Measurements from ENCODE around the gene ZBTB17. TPM values are rescaled to one million over a fixed set of nuclear protein-coding genes. Genes with fewer than 3 reads are reported as not detected.

The ZBTB17 gene
- total and polyA plus RNA-seq, 12 donors: 8.0 to 172 (median 33.7) TPM

- no peak overlapping the region for H3K4me3 ChIP-seq
These were observed 36.5 kb downstream of the ZBTB17 start for GRCh38 chr1:15939181-15940109.

GRCh38 chr1:15938628-15939161, 37.2 kb downstream of the ZBTB17 start:
- intact Hi-C loops (cut with DNase I): no loop called here
- DNase-seq: peak in 3 of 7 donors; percentile 26 to 56 (median 33)
- Histone ChIP-seq H3K36me3 (replicated peaks in 1 of 2) (peaks cover 0 to 82% of the 10 kb centered on the region in 2 donors), H3K4me1 (replicated peaks in 1 of 2) (peaks cover 8 to 24% of the 10 kb centered on the region in 2 donors), H3K4me3 (no peak overlapping the region), H3K27ac (peak overlapping the region in 4 of 5 donors; percentile 17 to 80 (median 68)), H3K27me3 (no peaks in the 10 kb centered on the region), H3K9me3 (replicated peaks in 1 of 3) (no peaks in the 10 kb centered on the region)
- WGBS, 4 donors: 74 to 91% (median 86%) methylated on average over 4 to 8 of the region's 8 CpGs
- TF ChIP-seq CTCF (IDR thresholded peaks at IDR 0.05): no peak
- TF ChIP-seq POLR2A (IDR thresholded peaks at IDR 0.05): no peak

More at GRCh38 chr1:15939181-15940109, 36.5 kb downstream of the ZBTB17 start:
- intact Hi-C loops (cut with DNase I): no loop called here
- H3K27me3 ChIP-seq: no peaks in the 10 kb centered on the region
- TF ChIP-seq CTCF (IDR thresholded peaks at IDR 0.05) (no peak), POLR2A (IDR thresholded peaks at IDR 0.05) (peak in 1 of 2 donors; percentile 52)
- H3K9me3 ChIP-seq (replicated peaks in 1 of 3): no peaks in the 10 kb centered on the region
- peak overlapping the region; percentile 17 to 80 (median 60) for H3K27ac ChIP-seq
- WGBS, 4 donors: 33 to 41% (median 38%) methylated on average over 14 to 17 of the region's 17 CpGs
- H3K36me3 ChIP-seq (replicated peaks in 1 of 2): peaks cover 0 to 82% of the 10 kb centered on the region in 2 donors
- peak; percentile 55 to 89 (median 77) for DNase-seq
- peaks cover 8 to 24% of the 10 kb centered on the region in 2 donors for H3K4me1 ChIP-seq (replicated peaks in 1 of 2)

- TF ChIP-seq POLR2A (IDR thresholded peaks at IDR 0.05): no peak
- TF ChIP-seq CTCF (IDR thresholded peaks at IDR 0.05): no peak
- H3K27me3 ChIP-seq: no peaks in the 10 kb centered on the region
- H3K9me3 ChIP-seq (replicated peaks in 1 of 3): no peaks in the 10 kb centered on the region
- WGBS, 4 donors: 77 to 83% (median 80%) methylated on average over 8 to 14 of the region's 14 CpGs
- H3K27ac ChIP-seq: peak overlapping the region in 2 of 5 donors; percentile 56 to 76
- peak in 1 of 7 donors; percentile 56 for DNase-seq
- no peak overlapping the region for H3K4me3 ChIP-seq
- H3K36me3 ChIP-seq (replicated peaks in 1 of 2): peaks cover 0 to 82% of the 10 kb centered on the region in 2 donors
- H3K4me1 ChIP-seq (replicated peaks in 1 of 2): peaks cover 8 to 24% of the 10 kb centered on the region in 2 donors
- intact Hi-C loops (cut with DNase I): no loop called here
These were observed 38.2 kb downstream of the ZBTB17 start for GRCh38 chr1:15937706-15938168.

GRCh38 chr1:15937146-15937545, 38.8 kb downstream of the ZBTB17 start:
- WGBS, 4 donors: 79 to 93% (median 90%) methylated on average over 4 to 7 of the region's 7 CpGs
- Histone ChIP-seq H3K27me3 (no peaks in the 10 kb centered on the region), H3K27ac (peak overlapping the region in 2 of 5 donors; percentile 56 to 76), H3K9me3 (replicated peaks in 1 of 3) (no peaks in the 10 kb centered on the region), H3K4me3 (no peak overlapping the region), H3K36me3 (replicated peaks in 1 of 2) (peaks cover 0 to 82% of the 10 kb centered on the region in 2 donors), H3K4me1 (replicated peaks in 1 of 2) (peaks cover 8 to 24% of the 10 kb centered on the region in 2 donors)
- DNase-seq: no peak
- TF ChIP-seq CTCF (IDR thresholded peaks at IDR 0.05) (no peak), POLR2A (IDR thresholded peaks at IDR 0.05) (no peak)
- intact Hi-C loops (cut with DNase I): no loop called here
